Colonic mucosa (tissue), 4 donors: Measurements from ENCODE around the gene SEMA4A. TPM values are rescaled to one million over a fixed set of nuclear protein-coding genes. Genes with fewer than 3 reads are reported as not detected.
A peak's percentile ranks its signal among the peaks of the same experiment; 100 is the strongest.

Experiments used
- DNase-seq: peaks from one replicate; pipeline ENCODE4 v3.0.0-alpha.2; 2020
- H3K27ac ChIP-seq: fragments of 200-600 bp; one replicate; pipeline ENCODE4 v1.8.0; 2021
- H3K27me3 ChIP-seq: fragments of 200-600 bp; one replicate; pipeline ENCODE4 v1.8.0; 2021
- H3K36me3 ChIP-seq: fragments of 200-600 bp; one replicate; pipeline ENCODE4 v1.8.0; 2021
- H3K4me1 ChIP-seq: fragments of 200-600 bp; one replicate; pipeline ENCODE4 v1.8.0; 2021; ENCODE audit warnings: mild to moderate bottlenecking
- H3K4me3 ChIP-seq: fragments of 200-600 bp; one replicate; pipeline ENCODE4 v1.8.0; 2021
- H3K9ac ChIP-seq, 2 donors: one replicate each; pipeline ENCODE4 v1.7.0; 2013; ENCODE audit warnings: control low read depth in 2 of 2, low read depth in 2 of 2, low read length in 2 of 2
- H3K9me3 ChIP-seq: fragments of 200-600 bp; one replicate; pipeline ENCODE4 v1.8.0; 2021
- intact Hi-C: fragments of 100-400 bp; cut with DNase I; formaldehyde crosslinking; loops from one replicate; pipeline ENCODE4 v1.14.1; 2022
- total RNA-seq, 2 donors: library from RNA; stranded (reverse); fragmentation: NEBNext Ultra II Directional in 1 of 2; extraction: Animal tissue kit (Norgen Biotek cat#: 25700) in 1 of 2; gene quantifications; one replicate each; pipeline ENCODE4 v1.2.1, GENCODE V29; 2021
- TF ChIP-seq, protein P1 (sequence below): fragments of 200-600 bp; IDR thresholded peaks from one replicate; pipeline ENCODE4 v1.8.0; 2022; ENCODE audit warnings: antibody characterized with exemption, mild to moderate bottlenecking
- donor health status: healthy.
- donor health status: DM: no; HTN: no; CAD: no.
- donor health status: DM: no; HTN: no; CAD: no.

The SEMA4A gene
- total RNA-seq, 2 donors from 2014 or later: 4.5 to 5.6 TPM

DNA sequence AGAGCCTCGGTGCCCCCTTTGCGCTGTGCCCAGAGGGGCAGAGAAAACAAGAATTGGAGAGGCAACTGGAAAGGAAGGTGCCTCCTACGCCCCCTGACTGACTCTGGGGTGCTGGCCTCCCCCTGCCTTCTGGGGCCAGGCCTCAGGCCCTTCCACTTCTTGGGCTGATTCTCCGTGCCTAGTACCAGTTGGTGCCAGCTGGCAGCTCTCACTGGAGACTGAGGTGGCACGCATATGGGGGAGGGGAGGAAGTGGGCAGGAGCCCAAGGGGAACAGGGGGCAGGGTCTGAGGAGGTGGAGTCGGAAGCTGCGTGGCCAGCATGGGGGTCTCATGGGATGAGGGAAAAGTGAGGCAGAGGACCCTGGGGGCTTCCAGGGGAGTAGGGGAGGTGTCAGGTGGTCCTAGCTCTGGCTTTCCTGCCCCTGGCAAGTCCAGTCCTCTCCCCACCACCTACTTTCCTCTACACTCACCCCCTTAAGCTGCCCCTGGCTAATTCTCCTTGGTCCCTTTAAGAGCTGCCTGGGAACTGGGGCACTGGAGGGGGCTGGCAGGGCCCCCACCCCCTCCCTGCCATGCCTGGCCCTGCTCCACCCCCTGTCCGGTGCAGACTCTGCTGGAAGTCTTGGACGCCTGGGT lies 6.5 kb upstream of the SEMA4A start:
- H3K27me3 ChIP-seq: no peaks in the 10 kb centered on the region
- peaks cover 4% of the 10 kb centered on the region for H3K4me1 ChIP-seq
- H3K4me3 ChIP-seq: no peak overlapping the region
- H3K9me3 ChIP-seq: no peaks in the 10 kb centered on the region
- no peak for DNase-seq
- no peak overlapping the region for H3K27ac ChIP-seq
- no peaks in the 10 kb centered on the region for H3K36me3 ChIP-seq
- peak overlapping the region in 1 of 2 donors; percentile 35 for H3K9ac ChIP-seq
- intact Hi-C loops: loop anchor here (2.0 kb wide), 1 partner anchor 78 kb away; no protein-coding TSS in a partner anchor
- TF ChIP-seq, protein P1, sequence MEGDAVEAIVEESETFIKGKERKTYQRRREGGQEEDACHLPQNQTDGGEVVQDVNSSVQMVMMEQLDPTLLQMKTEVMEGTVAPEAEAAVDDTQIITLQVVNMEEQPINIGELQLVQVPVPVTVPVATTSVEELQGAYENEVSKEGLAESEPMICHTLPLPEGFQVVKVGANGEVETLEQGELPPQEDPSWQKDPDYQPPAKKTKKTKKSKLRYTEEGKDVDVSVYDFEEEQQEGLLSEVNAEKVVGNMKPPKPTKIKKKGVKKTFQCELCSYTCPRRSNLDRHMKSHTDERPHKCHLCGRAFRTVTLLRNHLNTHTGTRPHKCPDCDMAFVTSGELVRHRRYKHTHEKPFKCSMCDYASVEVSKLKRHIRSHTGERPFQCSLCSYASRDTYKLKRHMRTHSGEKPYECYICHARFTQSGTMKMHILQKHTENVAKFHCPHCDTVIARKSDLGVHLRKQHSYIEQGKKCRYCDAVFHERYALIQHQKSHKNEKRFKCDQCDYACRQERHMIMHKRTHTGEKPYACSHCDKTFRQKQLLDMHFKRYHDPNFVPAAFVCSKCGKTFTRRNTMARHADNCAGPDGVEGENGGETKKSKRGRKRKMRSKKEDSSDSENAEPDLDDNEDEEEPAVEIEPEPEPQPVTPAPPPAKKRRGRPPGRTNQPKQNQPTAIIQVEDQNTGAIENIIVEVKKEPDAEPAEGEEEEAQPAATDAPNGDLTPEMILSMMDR: no peak

DNA sequence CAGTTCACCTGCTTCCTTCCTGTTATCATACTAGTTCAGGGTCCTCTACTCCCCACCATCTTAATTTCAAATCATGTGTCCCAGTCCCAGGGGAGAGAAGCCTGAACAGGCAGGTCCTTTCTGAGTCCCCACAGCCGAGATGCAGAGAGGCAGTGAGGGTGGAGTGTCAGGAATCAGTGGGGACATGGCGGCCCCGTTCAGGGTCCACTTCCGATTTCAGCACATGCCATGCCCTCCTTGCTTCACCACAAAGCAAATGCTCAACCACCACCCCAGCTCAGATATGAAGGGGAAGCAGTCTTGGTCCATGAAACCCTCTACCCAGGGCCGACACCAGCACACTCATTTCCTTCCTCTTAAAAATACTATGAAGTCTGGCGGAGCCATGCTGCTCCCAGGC lies 5.2 kb upstream of the SEMA4A start:
- DNase-seq: no peak
- Histone ChIP-seq H3K4me3 (no peak overlapping the region), H3K36me3 (no peaks in the 10 kb centered on the region), H3K27me3 (no peaks in the 10 kb centered on the region), H3K27ac (no peak overlapping the region), H3K4me1 (peaks cover 4% of the 10 kb centered on the region), H3K9me3 (no peaks in the 10 kb centered on the region), H3K9ac (peak overlapping the region in 1 of 2 donors; percentile 12)
- TF ChIP-seq, protein P1: no peak
- intact Hi-C loops: no loop called here

DNA sequence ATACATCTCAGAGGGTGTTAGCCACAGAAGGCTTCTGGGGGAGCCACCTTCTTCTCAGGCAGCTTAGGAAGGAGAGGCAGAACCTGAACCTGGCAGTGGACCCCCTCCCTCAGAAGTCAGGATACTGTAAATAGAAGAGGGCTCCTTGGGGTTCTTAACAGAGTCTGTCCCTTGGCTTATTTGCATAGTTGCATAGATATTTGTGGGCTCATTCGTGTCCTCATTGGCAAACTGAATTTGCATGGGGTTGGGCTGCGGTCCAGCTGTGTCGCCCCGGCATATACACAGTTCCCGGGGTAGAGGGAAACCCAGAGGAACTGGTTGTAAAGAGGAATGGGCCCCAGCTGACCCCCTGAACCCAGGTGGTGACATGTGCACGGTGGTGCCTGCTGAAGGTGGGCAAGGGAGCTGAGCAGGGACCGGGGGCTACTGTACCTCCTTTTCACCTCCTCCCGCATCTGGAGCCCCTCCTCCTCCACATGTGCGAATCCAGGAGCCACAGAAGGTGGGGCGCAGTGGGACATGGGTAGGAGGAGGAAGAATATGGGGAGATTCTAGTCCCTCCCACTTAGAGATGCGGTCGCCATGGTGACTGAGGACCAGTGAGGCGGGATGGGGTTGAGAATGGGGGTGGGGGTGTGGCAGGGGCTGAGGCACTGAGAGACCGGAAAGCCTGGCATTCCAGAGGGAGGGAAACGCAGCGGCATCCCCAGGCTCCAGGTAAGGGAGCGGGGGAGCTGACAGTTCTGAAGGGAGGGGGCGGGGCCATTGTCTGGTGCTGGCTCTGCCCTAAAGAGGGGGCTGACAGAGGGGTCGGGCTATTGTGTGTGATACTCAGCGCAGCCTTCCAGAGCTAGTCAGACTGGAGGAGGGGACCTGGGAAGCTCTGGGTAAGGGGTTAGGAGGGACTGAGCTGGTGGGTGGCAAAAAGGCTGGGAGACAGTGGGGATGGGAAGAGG lies 3.7 kb upstream of the SEMA4A start:
- intact Hi-C loops: no loop called here
- DNase-seq: no peak
- no peaks in the 10 kb centered on the region for H3K27me3 ChIP-seq
- TF ChIP-seq, protein P1: no peak
- H3K4me1 ChIP-seq: peaks cover 4% of the 10 kb centered on the region
- no peak overlapping the region for H3K4me3 ChIP-seq
- no peaks in the 10 kb centered on the region for H3K36me3 ChIP-seq
- H3K9me3 ChIP-seq: no peaks in the 10 kb centered on the region
- H3K27ac ChIP-seq: no peak overlapping the region
- no peak overlapping the region for H3K9ac ChIP-seq

DNA sequence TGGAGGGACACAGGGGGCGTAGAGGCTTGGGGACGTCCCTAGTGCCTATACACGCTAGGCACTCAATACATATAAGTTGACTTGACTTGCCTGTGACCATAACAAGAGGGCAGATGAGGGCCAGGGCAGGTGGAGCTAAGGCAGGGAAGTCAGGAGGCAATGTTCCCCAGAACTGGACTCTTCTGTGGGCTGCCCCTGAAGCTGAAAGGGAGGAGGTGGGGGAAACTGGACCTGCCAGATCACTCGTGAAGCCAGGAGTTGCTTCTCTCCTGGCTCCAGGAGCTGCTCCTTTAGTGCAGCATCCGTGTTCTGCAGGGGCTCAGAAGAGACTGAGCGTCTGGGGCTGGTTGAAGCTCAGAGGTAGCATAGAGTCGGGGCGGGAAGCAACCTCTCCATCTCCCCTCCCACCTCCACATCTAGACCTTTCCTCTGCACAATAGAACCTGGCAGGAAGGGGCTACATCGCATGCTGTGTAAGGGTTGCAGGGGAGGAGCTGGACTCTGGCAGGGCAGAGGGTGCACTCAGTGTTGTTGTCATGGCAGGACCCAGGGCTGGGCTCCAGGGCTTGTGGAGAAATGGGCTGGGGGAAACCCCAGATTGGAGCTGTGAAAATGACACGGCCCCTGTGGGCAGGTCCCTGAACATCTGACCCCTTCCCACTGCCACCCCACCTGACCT lies 2.9 kb upstream of the SEMA4A start:
- Histone ChIP-seq H3K27me3 (no peaks in the 10 kb centered on the region), H3K27ac (no peak overlapping the region), H3K9me3 (no peaks in the 10 kb centered on the region), H3K36me3 (no peaks in the 10 kb centered on the region), H3K9ac (no peak overlapping the region), H3K4me1 (peaks cover 4% of the 10 kb centered on the region), H3K4me3 (no peak overlapping the region)
- intact Hi-C loops: no loop called here
- TF ChIP-seq, protein P1: no peak
- no peak for DNase-seq

DNA sequence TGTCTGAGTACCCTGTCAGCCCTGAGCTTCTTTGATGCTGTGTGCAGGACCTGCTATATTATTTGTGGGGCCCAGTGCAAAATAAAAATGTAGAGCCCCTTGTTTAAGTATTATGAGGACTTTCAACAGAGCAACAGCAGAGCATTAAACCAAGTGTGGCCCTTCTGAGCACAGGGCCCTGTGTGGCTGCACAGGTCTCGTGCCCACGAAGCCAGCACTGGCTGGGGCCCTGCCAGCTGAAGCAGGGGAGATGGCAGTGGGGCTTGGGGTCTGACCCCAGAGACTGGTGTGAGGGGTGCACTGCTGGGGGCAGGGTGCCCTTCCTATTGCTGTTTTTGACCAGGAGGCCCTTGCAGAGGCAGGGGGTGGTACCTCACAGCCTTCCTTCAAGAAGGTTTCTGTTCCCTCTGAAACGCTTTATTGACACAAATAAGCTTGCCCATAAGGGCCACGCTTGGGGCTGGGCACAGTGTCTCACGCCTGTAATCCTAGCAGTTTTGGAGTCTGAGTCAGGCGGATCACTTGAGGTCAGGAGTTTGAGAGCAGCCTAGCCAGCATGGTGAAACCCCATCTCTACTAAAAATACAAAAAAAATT lies 2.2 kb upstream of the SEMA4A start:
- no peak for DNase-seq
- intact Hi-C loops: no loop called here
- TF ChIP-seq, protein P1: no peak
- no peak overlapping the region for H3K27ac ChIP-seq
- no peak overlapping the region for H3K4me3 ChIP-seq
- peaks cover 3% of the 10 kb centered on the region for H3K4me1 ChIP-seq
- no peaks in the 10 kb centered on the region for H3K9me3 ChIP-seq
- H3K27me3 ChIP-seq: no peaks in the 10 kb centered on the region
- H3K36me3 ChIP-seq: no peaks in the 10 kb centered on the region
- H3K9ac ChIP-seq: no peak overlapping the region
